Activated CD4-positive, alpha-beta T cell treated with anti-CD3 and anti-CD28 coated beads for 36 hours (primary cell): ENCODE measurements around the gene EEFSEC. TPM values are rescaled to one million over a fixed set of nuclear protein-coding genes. Genes with fewer than 3 reads are reported as not detected.

ENCODE experiments used
- ATAC-seq: fragments of 200-7000 bp; cut with Tn5 transposase; one replicate; pipeline ENCODE4 v1.10.0; 2021; ENCODE audit warnings: mild to moderate bottlenecking, moderate library complexity
- CTCF ChIA-PET: fragments of 350-600 bp; sonication (Branson Sonifier 250); formaldehyde crosslinking; loops from one replicate; lab custom pipeline; 2021; ENCODE audit warnings: antibody characterized with exemption; lab: Charles Lee
- POLR2A ChIA-PET: fragments of 350-600 bp; sonication (Branson Sonifier 250); formaldehyde crosslinking; loops from one replicate; lab custom pipeline; 2021; ENCODE audit warnings: antibody characterized with exemption, inconsistent platforms; lab: Charles Lee
- DNase-seq: peaks from one replicate; pipeline ENCODE4 v3.0.0-alpha.2; 2020
- H3K27ac Mint-ChIP-seq: one replicate; pipeline ENCODE4 v1.8.0; 2021; ENCODE audit warnings: mixed read lengths
- H3K27me3 Mint-ChIP-seq: one replicate; pipeline ENCODE4 v1.8.0; 2021; ENCODE audit warnings: mixed read lengths
- H3K36me3 Mint-ChIP-seq: one replicate; pipeline ENCODE4 v1.8.0; 2021; ENCODE audit warnings: low read depth, mixed read lengths
- H3K4me1 Mint-ChIP-seq: one replicate; pipeline ENCODE4 v1.8.0; 2021; ENCODE audit warnings: mixed read lengths
- H3K4me3 Mint-ChIP-seq: one replicate; pipeline ENCODE4 v1.8.0; 2021; ENCODE audit warnings: mild to moderate bottlenecking, moderate library complexity, mixed read lengths
- H3K9me3 Mint-ChIP-seq: one replicate; pipeline ENCODE4 v1.8.0; 2021; ENCODE audit warnings: low read depth, mixed read lengths
- intact Hi-C, 2 experiments: fragments of 100-400 bp; cut with DNase I in 1 of 2; cut with micrococcal nuclease in 1 of 2; formaldehyde crosslinking; loops; one replicate each; pipeline versions ENCODE4 v1.14.2 to v1.15.1; 2022 to 2024; cut with DNase I, micrococcal nuclease
- total RNA-seq, 2 experiments: library from RNA; stranded (reverse); gene quantifications; one replicate each; pipeline ENCODE4 v1.2.3, GENCODE V29; 2021

EEFSEC gene
- total RNA-seq, 2 experiments from 2014 or later, result 19.6 to 20.7 TPM

- intact Hi-C loops, result no loop called here
- no peak for DNase-seq
- H3K27ac Mint-ChIP-seq, result no peak overlapping the region
- no peaks in the 10 kb centered on the region for H3K27me3 Mint-ChIP-seq
- no peak for ATAC-seq
- no peaks in the 10 kb centered on the region for H3K36me3 Mint-ChIP-seq
- no peaks in the 10 kb centered on the region for H3K9me3 Mint-ChIP-seq
- ChIA-PET CTCF (interaction anchor here (0.6 kb wide), 1 partner anchor 324 kb away, joined by 3 read pairs; no protein-coding TSS in a partner anchor), POLR2A (no interaction called here)
- H3K4me1 Mint-ChIP-seq, result no peaks in the 10 kb centered on the region
- no peak overlapping the region for H3K4me3 Mint-ChIP-seq
Measured at GRCh38 chr3:128420720-128421438, 267.6 kb downstream of the EEFSEC start.

DNA sequence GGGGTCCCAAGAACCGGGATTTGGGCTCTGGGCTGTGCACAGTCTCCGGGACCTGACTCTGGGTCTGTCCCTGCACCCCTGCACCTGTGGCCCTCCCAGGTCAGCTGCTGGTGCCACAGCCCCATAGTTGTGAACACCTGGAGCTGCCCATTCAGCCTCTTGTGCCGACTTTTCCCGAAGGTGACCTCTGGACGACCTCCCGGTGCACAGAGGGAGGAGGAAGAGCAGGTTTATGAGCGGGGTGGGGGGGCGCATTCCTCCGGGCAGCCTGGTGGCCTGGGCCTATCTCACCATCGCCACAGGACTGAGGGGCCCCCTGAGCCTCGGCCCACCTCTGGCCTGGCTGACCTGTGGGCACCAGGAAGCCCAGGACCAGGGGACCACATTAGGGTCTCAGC lies 268.2 kb downstream of the EEFSEC start:
- ATAC-seq (no peak), DNase-seq (no peak)
- intact Hi-C loops, result no loop called here
- ChIA-PET POLR2A (no interaction called here), CTCF (interaction anchor here (1.9 kb wide), 1 partner anchor 187 kb away, joined by 5 read pairs; no protein-coding TSS in a partner anchor)
- Mint-ChIP-seq H3K4me3 (no peak overlapping the region), H3K27me3 (no peaks in the 10 kb centered on the region), H3K27ac (no peak overlapping the region), H3K4me1 (no peaks in the 10 kb centered on the region), H3K36me3 (no peaks in the 10 kb centered on the region), H3K9me3 (no peaks in the 10 kb centered on the region)

GRCh38 chr3:128421966-128422365 lies 268.7 kb downstream of the EEFSEC start:
- POLR2A ChIA-PET, result no interaction called here
- H3K9me3 Mint-ChIP-seq, result no peaks in the 10 kb centered on the region
- DNase-seq (no peak), ATAC-seq (no peak)
- CTCF ChIA-PET, result interaction anchor here (1.9 kb wide), 1 partner anchor 186 kb away, joined by 5 read pairs; no protein-coding TSS in a partner anchor
- H3K36me3 Mint-ChIP-seq, result no peaks in the 10 kb centered on the region
- no peak overlapping the region for H3K4me3 Mint-ChIP-seq
- intact Hi-C loops, result no loop called here
- H3K4me1 Mint-ChIP-seq, result no peaks in the 10 kb centered on the region
- H3K27ac Mint-ChIP-seq, result no peak overlapping the region
- peaks cover under 1% of the 10 kb centered on the region for H3K27me3 Mint-ChIP-seq

GRCh38 chr3:128422762-128423524 lies 269.7 kb downstream of the EEFSEC start:
- DNase-seq, result no peak
- Mint-ChIP-seq H3K9me3 (no peaks in the 10 kb centered on the region), H3K27me3 (peaks cover 3% of the 10 kb centered on the region), H3K4me1 (no peaks in the 10 kb centered on the region), H3K36me3 (no peaks in the 10 kb centered on the region), H3K4me3 (no peak overlapping the region), H3K27ac (no peak overlapping the region)
- intact Hi-C loops, result no loop called here
- ChIA-PET CTCF (interaction anchor here (0.6 to 1.9 kb wide), 4 partner anchors 74 to 185 kb away, joined by 3 to 5 read pairs (median 3); no protein-coding TSS in a partner anchor), POLR2A (no interaction called here)
- ATAC-seq, result no peak

DNA sequence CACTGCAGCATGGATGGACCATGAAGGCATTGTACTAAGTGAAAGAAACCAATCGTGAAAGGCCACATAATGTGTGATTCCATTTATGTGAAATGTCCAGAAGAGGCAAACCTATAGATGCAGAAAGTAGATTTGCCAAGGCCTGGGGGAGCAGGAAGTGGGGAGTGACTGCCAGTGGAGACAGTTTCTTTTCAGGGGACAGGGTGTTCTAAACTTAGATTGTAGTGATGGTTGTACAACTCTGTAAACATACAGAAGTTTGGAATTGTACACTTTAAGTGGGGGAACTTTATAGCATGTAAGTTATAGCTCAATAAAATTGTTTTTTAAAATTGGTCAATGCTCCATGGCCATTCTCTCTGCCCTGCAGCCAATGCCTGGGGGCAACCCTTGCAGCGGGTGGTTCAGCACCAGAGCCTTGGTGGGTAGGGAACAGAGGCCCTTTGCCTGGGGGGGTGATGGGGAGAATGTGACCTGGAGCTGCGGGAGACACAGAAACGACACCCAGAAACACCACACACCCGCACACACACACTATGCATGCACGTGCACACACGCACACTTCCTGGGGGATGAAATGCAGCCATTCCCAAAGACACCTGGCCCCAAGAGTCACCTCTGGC lies 270.4 kb downstream of the EEFSEC start:
- Mint-ChIP-seq H3K4me3 (no peak overlapping the region), H3K36me3 (no peaks in the 10 kb centered on the region), H3K27me3 (peaks cover 5% of the 10 kb centered on the region), H3K4me1 (no peaks in the 10 kb centered on the region), H3K9me3 (no peaks in the 10 kb centered on the region), H3K27ac (no peak overlapping the region)
- POLR2A ChIA-PET, result no interaction called here
- ATAC-seq, result no peak
- CTCF ChIA-PET, result interaction anchor here (0.6 to 1.9 kb wide), 3 partner anchors 183 to 593 kb away, joined by 3 to 5 read pairs (median 3); no protein-coding TSS in a partner anchor
- intact Hi-C loops, result no loop called here
- no peak for DNase-seq

- ChIA-PET CTCF (interaction anchor here (0.6 to 5.1 kb wide), 5 partner anchors 73 to 592 kb away, joined by 3 to 26 read pairs (median 6); no protein-coding TSS in a partner anchor), POLR2A (no interaction called here)
- no peak for ATAC-seq
- Mint-ChIP-seq H3K4me3 (no peak overlapping the region), H3K4me1 (no peaks in the 10 kb centered on the region), H3K36me3 (no peaks in the 10 kb centered on the region), H3K27me3 (peaks cover 7% of the 10 kb centered on the region), H3K9me3 (no peaks in the 10 kb centered on the region), H3K27ac (no peak overlapping the region)
- intact Hi-C loops, result loop anchor here in 1 of 2 experiments (5.0 kb wide), 2 partner anchors 327 to 347 kb away; no protein-coding TSS in a partner anchor
- DNase-seq, result no peak
Measured at GRCh38 chr3:128424508-128425069, 271.3 kb downstream of the EEFSEC start.

- Mint-ChIP-seq H3K4me3 (no peak overlapping the region), H3K9me3 (no peaks in the 10 kb centered on the region), H3K27ac (no peak overlapping the region), H3K27me3 (peaks cover 11% of the 10 kb centered on the region), H3K4me1 (no peaks in the 10 kb centered on the region), H3K36me3 (no peaks in the 10 kb centered on the region)
- intact Hi-C loops, result loop anchor here in 1 of 2 experiments (5.0 kb wide), 2 partner anchors 328 to 348 kb away; no protein-coding TSS in a partner anchor
- ChIA-PET POLR2A (no interaction called here), CTCF (interaction anchor here (0.5 to 5.1 kb wide), 18 partner anchors 13 to 426 kb away, joined by 3 to 26 read pairs (median 4); no protein-coding TSS in a partner anchor)
- no peak for DNase-seq
- ATAC-seq, result no peak
Measured at GRCh38 chr3:128425142-128425845, 272.0 kb downstream of the EEFSEC start.

GRCh38 chr3:128425846-128426127 lies 272.5 kb downstream of the EEFSEC start:
- H3K4me1 Mint-ChIP-seq, result no peaks in the 10 kb centered on the region
- CTCF ChIA-PET, result interaction anchor here (0.6 to 5.1 kb wide), 17 partner anchors 12 to 330 kb away, joined by 3 to 26 read pairs (median 4); no protein-coding TSS in a partner anchor
- DNase-seq, result no peak
- POLR2A ChIA-PET, result no interaction called here
- ATAC-seq, result no peak
- intact Hi-C loops, result loop anchor here (1.0 to 5.0 kb wide), 7 partner anchors 65 to 348 kb away; no protein-coding TSS in a partner anchor
- H3K27ac Mint-ChIP-seq, result no peak overlapping the region
- H3K27me3 Mint-ChIP-seq, result peaks cover 15% of the 10 kb centered on the region
- H3K9me3 Mint-ChIP-seq, result no peaks in the 10 kb centered on the region
- H3K36me3 Mint-ChIP-seq, result no peaks in the 10 kb centered on the region
- no peak overlapping the region for H3K4me3 Mint-ChIP-seq

DNA sequence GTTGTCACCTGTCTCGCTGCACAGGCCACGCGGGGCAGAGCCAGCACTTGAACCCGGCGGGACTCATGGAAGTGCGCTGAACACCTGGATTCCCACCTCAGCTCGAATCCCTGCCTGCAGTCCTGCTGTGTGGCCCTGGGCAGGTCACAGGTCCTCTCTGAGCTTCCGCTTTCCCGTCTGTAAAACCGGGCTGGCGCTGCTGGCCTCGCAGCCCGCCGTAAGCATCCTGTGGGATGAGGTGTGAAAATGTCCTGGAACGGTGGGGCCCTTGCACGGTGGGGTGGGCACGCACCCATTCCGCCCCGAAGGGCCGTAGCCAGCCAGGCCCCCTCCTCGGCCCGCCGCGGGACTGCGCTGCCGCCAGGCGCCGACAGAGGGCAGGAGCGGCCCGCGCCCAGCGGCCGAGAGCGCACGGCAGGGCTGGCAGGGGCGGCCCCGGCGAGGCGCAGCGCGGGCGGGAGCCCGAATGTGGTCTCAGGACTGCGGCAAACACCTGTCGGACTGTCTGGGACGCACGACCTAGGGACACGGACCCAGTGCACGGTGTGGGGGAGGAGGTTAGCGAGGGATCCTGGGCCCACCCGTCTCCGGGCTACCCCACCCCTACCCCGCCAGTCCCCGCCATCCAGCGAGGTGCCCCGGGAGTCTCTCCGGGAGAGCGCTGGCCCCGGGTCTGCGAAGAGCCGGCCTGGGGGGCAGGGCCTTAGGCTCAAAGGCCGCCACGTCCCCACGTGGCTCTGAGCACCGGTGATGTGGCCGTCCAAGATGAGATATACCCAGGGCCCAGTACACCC lies 273.0 kb downstream of the EEFSEC start:
- ATAC-seq (peak; percentile 91), DNase-seq (peak; percentile 75)
- Mint-ChIP-seq H3K9me3 (no peaks in the 10 kb centered on the region), H3K4me1 (no peaks in the 10 kb centered on the region), H3K36me3 (no peaks in the 10 kb centered on the region), H3K27ac (no peak overlapping the region), H3K4me3 (no peak overlapping the region), H3K27me3 (peaks cover 18% of the 10 kb centered on the region)
- intact Hi-C loops, result loop anchor here (1.0 to 5.0 kb wide), 7 partner anchors 64 to 349 kb away; no protein-coding TSS in a partner anchor
- CTCF ChIA-PET, result interaction anchor here (0.5 to 5.1 kb wide), 21 partner anchors 12 to 331 kb away, joined by 3 to 26 read pairs (median 4); partner anchors contain the start of gene GATA2
- POLR2A ChIA-PET, result no interaction called here
